Inflammatory macrophage treated with lipopolysaccharide for 4 hours (primary cell): ENCODE measurements around the gene PTCHD1.

Source experiments
- DNase-seq: peaks from one replicate; pipeline ENCODE4 v3.0.0-alpha.2; 2020

The PTCHD1 gene

DNA sequence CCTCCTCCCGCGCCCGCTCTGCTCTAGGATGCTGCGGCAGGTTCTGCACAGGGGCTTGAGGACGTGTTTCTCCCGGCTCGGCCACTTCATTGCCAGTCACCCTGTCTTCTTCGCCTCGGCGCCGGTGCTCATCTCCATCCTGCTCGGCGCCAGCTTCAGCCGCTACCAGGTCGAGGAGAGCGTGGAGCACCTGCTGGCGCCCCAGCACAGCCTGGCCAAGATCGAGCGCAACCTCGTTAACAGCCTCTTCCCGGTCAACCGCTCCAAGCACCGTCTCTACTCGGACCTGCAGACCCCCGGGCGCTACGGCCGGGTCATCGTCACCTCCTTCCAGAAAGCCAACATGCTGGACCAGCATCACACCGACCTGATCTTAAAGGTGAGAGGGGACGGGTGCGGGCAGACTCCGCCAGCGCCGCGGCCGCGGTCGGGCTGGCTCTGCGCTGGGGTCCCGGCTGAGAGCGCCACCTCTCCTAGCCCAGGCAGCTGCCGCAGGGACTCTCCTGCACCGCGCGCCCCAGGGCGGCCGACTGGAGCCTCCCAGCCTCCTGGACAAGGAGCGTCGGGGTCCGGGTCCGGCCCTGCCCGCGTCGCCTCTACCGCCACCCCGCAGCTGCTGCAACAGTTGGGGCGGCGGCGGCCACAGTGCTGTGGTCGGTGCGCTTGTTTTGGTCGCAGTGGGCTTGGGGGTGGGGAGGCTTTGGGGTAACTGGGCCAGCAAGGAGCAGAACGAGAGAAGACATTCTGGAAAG is at the start of gene PTCHD1:
TSS of gene PTCHD1 (plus strand) at position 2 of the 752 bp plus-strand sequence. CDS start at position 29, 27 bp downstream.
- no peak for DNase-seq

- DNase-seq = no peak
Observed at GRCh38 chrX:23286731-23287130, 47.9 kb upstream of the PTCHD1 start.

DNA sequence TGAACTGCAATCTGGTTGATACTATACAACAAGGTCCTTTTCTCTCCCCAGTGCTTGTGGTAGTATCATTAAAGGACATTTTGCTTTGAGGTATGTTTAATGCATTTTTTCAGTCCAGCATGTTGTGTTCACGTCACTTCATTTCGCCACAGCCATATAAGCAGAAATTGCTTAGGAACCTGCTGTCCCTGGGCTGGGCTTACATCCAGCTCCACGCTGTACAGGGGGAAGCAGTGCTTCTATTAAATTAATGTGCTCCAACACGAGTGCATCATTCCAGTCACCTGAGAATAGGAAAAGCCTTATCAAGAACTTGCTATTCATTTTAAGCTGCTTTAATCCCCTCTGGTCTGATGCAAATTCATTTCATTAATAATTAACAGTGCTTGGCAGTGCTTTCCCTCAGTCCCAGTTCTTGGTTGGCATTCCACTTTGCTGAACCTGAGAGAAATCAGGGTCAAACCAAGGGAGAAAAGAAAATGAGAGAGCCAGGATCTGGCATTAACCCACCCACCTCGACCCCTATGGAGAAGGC is 47.4 kb upstream of the PTCHD1 start:
- no peak for DNase-seq

DNA sequence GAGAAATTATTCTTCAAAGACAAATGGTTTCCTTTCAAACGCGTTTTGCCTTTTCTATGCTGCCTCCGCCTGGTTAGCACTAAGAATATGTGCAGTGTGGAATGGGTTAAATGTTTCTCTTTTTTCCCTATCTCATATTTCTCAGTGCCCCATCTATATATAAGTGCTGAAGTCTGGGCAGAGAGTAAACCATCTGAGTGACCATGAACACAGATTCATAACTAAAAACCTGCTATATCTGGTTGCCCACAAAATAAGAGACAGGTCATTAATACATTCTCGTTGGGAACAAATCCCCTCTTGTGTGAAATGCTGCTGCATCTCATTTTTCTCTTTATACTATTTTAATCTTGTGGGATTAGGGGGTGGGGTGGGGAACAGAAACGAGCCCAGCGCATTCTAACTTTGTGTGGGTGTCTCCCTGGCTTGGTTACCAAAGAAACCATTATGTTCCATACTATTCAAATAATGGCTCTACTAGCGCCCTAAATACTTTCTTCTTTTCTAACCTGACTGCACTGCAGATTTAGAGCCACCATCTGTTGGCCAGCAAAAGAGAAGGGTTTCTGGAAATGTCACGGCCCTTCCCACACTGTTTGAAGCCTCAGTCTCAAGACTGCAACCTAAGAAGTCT is 42.2 kb upstream of the PTCHD1 start:
- no peak for DNase-seq

DNA sequence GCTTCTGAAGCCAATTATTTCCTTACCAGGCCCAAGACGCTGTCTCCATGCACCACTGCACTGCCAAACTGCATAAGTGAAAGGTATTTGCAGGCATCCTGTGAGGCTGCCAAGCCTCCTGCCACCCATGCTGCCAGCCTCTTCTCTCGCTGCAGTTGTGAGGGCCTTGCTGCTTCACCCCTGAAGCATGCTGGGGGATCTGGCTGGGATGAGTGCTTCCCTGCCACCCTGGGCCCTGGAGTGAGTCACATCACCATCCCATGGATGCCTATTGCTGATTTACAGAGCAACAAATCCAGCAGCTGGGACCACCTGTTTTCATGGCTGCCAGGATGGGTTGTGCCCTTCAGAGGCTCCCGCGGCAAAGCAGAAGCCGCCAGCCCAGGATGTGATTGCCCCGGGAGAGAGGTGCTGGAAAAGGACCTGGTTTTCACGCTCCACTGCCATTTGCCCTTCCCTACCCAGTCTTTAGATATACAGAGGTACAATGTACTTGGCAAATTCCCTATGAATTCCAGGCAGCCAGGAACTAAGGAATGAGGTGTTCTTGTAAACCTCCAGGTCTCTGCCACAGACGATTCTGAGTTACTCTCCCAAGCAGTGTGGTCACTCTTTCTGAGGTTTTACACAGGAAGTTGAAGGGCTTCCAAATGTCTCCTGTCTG is 41.5 kb upstream of the PTCHD1 start:
- no peak for DNase-seq

GRCh38 chrX:23304881-23305280 is 29.8 kb upstream of the PTCHD1 start:
- no peak for DNase-seq

- DNase-seq = no peak
Observed at GRCh38 chrX:23311731-23312130, 22.9 kb upstream of the PTCHD1 start.

DNA sequence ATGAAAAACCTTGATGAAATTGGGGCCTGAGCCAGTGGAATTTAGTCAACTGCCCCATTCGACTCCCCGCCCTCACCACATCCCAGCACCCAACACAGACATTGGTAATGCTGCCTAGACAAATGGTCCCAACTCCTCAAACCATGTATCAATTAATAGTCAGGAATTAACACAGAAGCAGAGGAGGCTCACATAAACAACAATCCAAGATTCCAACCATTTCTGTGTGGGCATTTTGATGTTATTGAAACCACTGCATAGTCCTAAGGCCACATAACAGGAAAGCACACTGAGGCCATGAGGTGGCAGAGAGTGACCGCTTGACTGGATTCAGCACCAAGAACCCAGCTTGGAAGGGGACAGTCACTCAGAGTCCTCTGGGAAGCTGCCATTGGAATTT is 22.5 kb upstream of the PTCHD1 start:
- DNase-seq = no peak

GRCh38 chrX:23317799-23318724 is 16.6 kb upstream of the PTCHD1 start:
- peak; percentile 0 for DNase-seq

DNA sequence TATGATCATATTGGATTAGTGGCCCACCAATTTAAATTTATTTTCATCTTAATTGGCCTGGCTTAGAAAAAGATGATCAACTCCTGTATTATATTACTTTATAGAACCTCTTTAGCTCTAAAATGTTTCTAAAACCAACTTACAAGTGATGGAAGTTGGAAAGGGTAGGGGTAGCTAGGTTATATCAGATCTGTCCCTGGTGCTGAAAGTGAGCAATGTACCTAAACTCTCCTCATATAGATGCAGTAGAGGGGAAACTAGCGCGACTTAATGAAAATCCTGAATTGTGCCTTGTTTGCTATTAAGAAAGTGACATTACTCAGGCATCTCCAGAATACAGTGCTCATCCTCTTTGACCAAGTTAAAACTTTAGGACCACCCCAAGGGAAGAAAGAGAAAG is 7.5 kb upstream of the PTCHD1 start:
- no peak for DNase-seq

DNA sequence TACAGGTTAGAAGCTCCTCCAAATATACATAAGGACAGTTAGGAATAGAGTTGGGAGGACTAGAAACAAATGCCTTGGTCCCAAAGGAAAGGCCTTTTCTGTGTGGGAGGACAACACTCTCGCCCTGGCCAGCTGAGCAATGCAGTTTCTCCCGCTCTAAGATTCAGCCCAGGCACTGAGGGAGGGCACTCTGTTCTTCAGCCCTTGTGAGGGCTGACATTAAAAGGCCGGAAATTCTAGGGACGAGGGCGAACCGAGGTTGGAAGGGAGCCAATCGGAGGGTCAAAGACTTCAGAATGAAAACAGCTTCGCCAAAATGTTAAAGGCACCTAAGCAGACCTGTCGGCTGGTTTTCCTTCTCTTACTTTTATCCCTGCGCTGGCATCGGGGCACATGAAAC is 2.9 kb upstream of the PTCHD1 start:
- DNase-seq = no peak

- DNase-seq = no peak
Observed at GRCh38 chrX:23332101-23332887, 2.4 kb upstream of the PTCHD1 start.

DNA sequence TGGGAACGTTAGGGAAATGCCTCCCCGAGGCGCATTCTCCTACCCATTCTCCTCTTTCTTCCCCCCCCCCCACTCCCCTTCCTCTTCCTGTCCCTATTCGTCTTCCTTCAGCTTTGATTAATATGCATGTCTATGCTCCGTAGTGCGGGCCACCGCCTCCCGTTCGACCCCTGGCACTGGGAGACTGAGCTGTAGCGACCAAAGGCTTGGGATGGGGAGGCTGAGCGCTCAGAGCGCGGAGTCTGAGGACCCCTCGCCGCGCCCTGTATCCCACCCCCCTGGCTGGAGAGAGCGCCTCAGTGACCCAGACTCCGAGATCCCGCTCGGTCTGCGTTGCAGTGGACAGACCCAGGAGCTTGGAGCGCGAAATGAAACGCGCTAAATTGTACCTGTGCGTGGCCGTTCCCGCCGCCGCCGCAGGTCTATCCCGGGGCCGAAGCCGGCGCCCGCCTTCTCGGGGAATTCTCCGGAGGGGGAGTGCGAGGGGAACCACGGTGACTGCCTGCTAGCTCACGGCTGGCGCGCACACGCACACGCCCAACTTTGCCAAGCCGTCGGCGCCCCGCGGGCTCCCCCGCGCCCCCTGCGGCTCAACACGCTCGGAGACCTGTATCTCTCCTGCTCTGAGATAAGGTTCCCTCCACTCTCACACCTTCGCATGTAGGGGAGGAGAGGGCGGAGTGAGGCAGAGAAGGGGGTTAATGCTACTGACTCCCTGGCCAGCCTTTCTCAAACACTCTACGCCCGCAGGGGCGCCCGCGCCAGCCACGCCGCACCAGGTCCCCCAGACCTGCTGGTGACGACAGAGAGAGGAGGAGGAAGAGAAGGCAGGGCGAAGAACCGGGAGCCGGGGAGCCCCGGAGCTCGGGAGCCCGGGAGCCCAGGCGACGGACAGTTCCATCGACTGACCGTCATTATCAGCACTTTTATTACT is 1.5 kb upstream of the PTCHD1 start:
- no peak for DNase-seq

- DNase-seq = no peak
Observed at GRCh38 chrX:23333842-23334520, 668 bp upstream of the PTCHD1 start.

GRCh38 chrX:23334521-23334847 is 165 bp upstream of the PTCHD1 start:
- no peak for DNase-seq

- no peak for DNase-seq
Observed at GRCh38 chrX:23338334-23338733, 3.7 kb downstream of the PTCHD1 start.

DNA sequence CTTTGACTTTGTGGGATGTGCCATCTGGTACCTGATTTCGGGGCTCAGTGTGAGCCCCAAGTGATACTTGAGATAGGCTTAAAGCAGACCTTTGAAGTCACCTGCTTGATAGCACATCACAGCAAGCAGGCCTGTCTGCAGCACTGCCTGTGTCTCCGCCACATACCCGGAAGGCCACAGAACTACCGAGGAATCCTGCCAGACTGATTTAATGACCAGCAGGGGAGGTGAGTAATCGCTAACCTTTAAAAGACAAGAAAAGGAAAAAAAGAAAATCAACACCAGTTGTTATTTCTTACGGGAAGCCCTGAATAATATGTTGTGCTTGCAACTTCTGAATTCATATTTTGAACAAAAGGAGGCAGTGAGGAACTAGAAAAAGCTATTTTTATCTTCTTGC is 6.8 kb downstream of the PTCHD1 start:
- DNase-seq = no peak

DNA sequence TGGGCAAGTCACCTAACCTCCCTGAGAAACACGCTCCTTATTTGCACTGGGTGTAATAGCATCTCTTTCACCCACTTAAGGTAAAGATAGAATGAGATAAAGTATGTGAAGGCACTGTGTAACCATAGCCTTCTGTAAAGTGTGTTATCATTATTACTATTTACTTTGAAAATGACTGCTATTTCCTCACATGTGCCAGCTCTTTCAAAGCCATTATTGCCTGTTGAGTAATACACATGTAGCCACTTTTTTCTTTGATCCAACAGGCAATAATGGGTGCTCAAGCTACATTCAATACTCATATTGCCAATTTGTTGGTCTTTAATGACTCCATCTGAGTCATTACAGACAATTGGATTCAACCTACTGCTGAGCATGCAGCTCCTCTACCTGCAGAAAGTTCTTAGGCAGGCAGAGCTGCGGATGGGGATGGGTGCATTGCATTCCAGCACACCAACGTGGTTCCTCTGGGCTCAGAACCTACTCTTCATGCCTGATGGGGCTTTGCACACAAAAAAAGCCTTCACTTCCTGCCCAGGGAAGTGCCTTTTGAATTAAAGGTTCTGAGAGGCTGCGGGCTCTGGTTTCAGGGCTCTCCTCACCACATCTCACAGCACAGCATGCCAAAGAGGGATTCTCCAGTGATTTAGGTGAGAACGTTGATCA is 9.7 kb downstream of the PTCHD1 start:
- DNase-seq = no peak

- no peak for DNase-seq
Observed at GRCh38 chrX:23344904-23345271, 10.2 kb downstream of the PTCHD1 start.

DNA sequence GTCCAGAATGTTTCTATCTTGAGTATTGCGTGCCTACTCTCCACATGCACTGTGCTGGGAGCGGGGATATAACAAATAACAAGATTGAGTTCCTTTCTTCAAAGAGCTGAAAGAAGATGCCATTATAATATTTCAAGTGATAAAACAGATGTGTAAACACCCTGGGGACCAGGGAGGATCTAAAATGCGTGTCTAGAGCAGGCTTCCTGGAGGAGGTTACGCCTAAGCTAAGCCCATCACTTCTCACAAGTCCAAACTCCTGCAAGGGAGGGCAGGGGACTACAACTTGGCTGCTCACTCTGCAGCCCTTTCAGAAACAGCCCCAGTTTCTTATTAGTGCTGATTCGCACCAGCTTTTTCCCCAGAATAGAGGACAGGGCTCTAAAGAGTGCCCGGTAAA is 21.5 kb downstream of the PTCHD1 start:
- DNase-seq = no peak
